Activated naive CD8-positive, alpha-beta T cell treated with anti-CD3 and anti-CD28 coated beads, Interleukin-2, amount 50 U/mL, for 16 hours (primary cell): ENCODE measurements around the gene FOXB2.
"Not testable (repeated sequence)": the region's sequence is repeated elsewhere in the genome, so short reads cannot be mapped to it uniquely, and the experiment has no call there.

Source experiments
- DNase-seq: peaks from one replicate; pipeline ENCODE4 v3.0.0-alpha.2; 2020; ENCODE audit warnings: low read depth, low spot score

The FOXB2 gene

GRCh38 chr9:77019236-77019925 lies at the start of gene FOXB2:
Gene FOXB2, plus strand, starts transcription at chr9:77019655. Its CDS starts 0 bp downstream, at chr9:77019655.
- DNase-seq, result no peak

GRCh38 chr9:76969716-76970115 lies 49.7 kb upstream of the FOXB2 start:
- no peak for DNase-seq

- not testable (repeated sequence) for DNase-seq
Observed at GRCh38 chr9:76978831-76979230, 40.6 kb upstream of the FOXB2 start.

GRCh38 chr9:76980566-76980965 lies 38.9 kb upstream of the FOXB2 start:
- no peak for DNase-seq

- no peak for DNase-seq
Observed at GRCh38 chr9:76984486-76984885, 35.0 kb upstream of the FOXB2 start.

- DNase-seq, result no peak
Observed at GRCh38 chr9:76985581-76985980, 33.9 kb upstream of the FOXB2 start.

GRCh38 chr9:76987594-76988200 lies 31.8 kb upstream of the FOXB2 start:
- DNase-seq, result no peak

- DNase-seq, result no peak
Observed at GRCh38 chr9:76988941-76989340, 30.5 kb upstream of the FOXB2 start.

- DNase-seq, result no peak
Observed at GRCh38 chr9:76989501-76989900, 30.0 kb upstream of the FOXB2 start.

GRCh38 chr9:76996700-76997099 lies 22.8 kb upstream of the FOXB2 start:
- no peak for DNase-seq

- no peak for DNase-seq
Observed at GRCh38 chr9:76999261-76999660, 20.2 kb upstream of the FOXB2 start.

- no peak for DNase-seq
Observed at GRCh38 chr9:77000330-77000729, 19.1 kb upstream of the FOXB2 start.

GRCh38 chr9:77003366-77003765 lies 16.1 kb upstream of the FOXB2 start:
- no peak for DNase-seq

GRCh38 chr9:77005216-77005615 lies 14.2 kb upstream of the FOXB2 start:
- DNase-seq, result no peak

GRCh38 chr9:77010527-77010926 lies 8.9 kb upstream of the FOXB2 start:
- no peak for DNase-seq

- no peak for DNase-seq
Observed at GRCh38 chr9:77011973-77012821, 7.3 kb upstream of the FOXB2 start.

GRCh38 chr9:77013206-77013931 lies 6.1 kb upstream of the FOXB2 start:
- DNase-seq, result no peak

- DNase-seq, result no peak
Observed at GRCh38 chr9:77013932-77014596, 5.4 kb upstream of the FOXB2 start.

- DNase-seq, result no peak
Observed at GRCh38 chr9:77014597-77015263, 4.7 kb upstream of the FOXB2 start.

- no peak for DNase-seq
Observed at GRCh38 chr9:77015327-77016048, 4.0 kb upstream of the FOXB2 start.
